ENCODE results near the gene ENTREP1.
"Not testable (repeated sequence)": the region's sequence is repeated elsewhere in the genome, so short reads cannot be mapped to it uniquely, and the experiment has no call there.

The ENTREP1 gene, protein sequence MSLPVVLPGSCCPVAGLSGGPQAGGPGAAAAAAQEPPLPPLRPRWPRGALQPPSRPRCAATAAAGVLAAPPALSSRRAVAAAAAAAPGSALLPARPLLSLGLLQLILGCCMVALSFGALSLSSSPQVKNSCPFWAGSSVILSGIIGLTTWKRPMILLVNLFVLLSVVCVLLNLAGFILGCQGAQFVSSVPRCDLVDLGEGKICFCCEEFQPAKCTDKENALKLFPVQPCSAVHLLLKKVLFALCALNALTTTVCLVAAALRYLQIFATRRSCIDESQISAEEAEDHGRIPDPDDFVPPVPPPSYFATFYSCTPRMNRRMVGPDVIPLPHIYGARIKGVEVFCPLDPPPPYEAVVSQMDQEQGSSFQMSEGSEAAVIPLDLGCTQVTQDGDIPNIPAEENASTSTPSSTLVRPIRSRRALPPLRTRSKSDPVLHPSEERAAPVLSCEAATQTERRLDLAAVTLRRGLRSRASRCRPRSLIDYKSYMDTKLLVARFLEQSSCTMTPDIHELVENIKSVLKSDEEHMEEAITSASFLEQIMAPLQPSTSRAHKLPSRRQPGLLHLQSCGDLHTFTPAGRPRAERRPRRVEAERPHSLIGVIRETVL

GRCh38 chr9:69324549-69325401 lies at the start of gene ENTREP1:
Gene ENTREP1 (plus strand): TSS chr9:69325215. CDS start chr9:69325310, 95 bp downstream.
- DNase-seq, result no peak

DNA sequence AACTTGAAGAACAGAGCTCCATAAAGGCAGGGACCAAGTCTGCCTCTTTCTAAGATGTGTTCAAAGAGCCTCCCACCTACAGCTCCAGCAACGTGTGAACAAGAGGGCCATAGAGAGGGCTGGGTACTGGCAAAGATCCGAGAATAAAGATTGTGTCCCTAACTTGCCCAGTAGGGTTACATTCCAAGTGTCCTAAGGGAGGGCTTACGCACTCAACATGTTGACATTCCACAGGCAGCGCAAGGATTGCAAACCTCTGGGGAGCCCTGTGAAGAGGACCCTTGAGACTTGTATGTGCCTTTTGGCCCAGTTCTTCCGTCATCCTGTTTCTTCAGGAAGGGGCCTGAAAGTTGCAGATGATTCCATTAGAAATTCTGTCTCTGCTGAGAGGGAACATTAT lies 48.2 kb upstream of the ENTREP1 start:
- no peak for DNase-seq

DNA sequence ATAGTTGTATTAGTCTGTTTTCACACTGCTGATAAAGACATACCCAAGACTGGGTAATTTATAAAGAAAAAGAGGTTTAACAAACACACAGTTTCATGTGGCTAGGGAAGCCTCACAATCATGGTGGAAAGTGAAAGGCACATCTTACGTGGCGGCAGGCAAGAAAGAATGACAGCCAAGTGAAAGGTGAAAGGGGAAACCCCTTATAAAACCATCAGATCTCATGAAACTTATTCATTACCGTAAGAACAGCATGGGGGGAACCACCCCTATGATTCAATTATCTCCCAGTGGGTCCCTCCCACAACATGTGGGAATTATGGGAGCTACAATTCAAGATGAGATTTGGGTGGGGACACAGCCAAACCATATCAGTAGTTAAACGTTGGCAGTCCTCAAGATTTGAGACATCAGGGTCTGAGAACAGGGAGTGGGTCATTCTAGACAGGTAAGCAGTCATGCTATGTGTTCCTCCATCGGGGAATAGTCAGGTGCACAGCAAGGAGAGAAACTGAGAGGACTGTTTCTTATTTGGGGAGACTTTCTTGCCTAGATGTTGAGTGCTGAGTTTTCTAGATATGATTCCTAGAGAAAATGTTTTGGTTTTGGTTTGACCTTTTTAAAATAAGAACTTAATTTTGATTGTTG lies 45.8 kb upstream of the ENTREP1 start:
- no peak for DNase-seq

- DNase-seq, result no peak
Measured at GRCh38 chr9:69279733-69280132, 45.3 kb upstream of the ENTREP1 start.

GRCh38 chr9:69283003-69283402 lies 42.0 kb upstream of the ENTREP1 start:
- no peak for DNase-seq

DNA sequence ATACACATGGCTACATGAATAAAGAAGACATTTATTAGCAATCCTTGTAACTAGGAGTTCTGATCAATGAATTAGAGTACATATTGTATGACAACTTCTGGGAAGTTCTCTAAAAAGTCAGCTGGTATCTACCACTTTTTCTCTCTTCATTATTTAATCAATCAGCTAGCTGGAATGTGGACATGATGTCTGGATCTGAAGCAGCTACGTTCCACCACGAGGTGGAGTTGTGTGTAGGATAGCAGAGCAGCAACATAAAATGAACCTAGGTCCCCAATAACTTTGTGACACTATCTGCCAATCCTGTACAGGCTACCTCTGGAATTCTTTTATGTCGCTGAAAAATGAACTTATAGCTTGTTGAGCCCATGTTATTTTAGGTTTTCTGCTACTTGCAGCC lies 32.9 kb upstream of the ENTREP1 start:
- DNase-seq, result no peak

DNA sequence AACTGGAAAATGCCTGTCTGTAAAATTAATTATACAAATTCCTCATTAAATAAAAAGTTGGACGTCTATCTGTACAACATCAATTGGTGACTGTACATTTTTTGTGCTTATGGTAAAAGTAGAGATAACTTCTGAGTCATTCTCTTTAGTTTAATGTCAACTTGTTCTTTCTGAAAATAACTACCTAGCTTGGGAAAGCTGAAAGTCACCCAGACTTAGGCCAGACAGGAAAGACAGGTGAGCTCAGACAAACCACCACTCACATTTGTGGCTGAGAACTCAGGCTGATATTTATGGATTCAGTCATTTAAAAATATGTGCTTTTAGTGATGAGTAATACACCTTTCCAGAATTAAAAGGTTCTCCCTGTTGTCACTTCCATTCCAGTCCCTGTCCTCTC lies 31.9 kb upstream of the ENTREP1 start:
- no peak for DNase-seq

GRCh38 chr9:69295872-69296552 lies 29.0 kb upstream of the ENTREP1 start:
- DNase-seq, result no peak

DNA sequence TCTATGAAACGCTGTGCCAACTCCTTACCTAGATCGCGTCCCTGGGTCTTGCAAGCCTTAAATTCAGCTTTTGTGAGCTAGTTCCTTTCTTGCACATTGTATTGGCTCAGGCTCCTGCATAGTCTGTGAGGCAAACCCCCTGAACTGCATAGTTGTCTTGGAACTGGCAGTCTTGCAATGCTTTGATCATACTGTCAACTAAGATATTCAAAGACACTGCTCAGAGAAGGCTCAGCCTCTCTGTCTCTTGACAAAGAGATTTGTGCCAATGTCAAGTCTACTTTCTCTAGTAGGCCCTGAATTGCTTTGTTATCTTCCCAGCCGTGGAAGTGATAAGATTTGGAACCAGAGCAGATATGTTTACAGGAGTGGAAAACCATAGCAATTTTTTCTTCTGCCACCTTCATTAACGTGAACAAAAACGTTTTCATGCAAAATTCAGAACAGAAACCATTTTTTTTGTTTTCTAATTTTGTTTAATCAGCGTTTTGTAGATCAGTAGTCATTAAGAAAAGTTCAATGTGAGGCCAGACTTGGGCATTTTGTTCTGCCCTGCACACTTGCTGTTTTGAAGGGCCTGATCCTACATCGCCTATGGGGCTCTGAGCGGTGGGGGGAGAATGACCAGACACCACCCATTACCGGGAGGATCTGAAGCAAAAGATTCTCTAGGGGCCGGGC lies 27.6 kb upstream of the ENTREP1 start:
- DNase-seq, result no peak

- DNase-seq, result no peak
Measured at GRCh38 chr9:69299315-69299714, 25.7 kb upstream of the ENTREP1 start.

GRCh38 chr9:69299826-69300225 lies 25.2 kb upstream of the ENTREP1 start:
- no peak for DNase-seq

DNA sequence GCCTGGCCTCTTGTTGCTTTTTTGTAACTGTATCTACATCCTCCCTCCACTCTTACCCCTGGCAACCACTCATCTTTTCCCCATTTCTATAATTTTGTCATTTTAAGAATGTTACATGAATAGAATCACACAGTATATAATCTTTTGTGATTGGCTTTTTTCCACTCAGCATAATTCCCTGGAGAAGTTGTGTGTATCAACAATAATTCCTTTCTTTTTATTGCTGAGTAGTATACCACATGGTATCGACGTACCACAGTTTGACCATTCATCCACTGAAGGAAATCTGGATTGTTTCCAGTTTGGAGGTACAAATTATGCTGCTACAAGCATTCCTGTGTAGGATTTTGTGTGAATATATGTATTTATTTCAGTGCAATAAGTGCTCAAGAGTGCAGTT lies 21.7 kb upstream of the ENTREP1 start:
- no peak for DNase-seq

DNA sequence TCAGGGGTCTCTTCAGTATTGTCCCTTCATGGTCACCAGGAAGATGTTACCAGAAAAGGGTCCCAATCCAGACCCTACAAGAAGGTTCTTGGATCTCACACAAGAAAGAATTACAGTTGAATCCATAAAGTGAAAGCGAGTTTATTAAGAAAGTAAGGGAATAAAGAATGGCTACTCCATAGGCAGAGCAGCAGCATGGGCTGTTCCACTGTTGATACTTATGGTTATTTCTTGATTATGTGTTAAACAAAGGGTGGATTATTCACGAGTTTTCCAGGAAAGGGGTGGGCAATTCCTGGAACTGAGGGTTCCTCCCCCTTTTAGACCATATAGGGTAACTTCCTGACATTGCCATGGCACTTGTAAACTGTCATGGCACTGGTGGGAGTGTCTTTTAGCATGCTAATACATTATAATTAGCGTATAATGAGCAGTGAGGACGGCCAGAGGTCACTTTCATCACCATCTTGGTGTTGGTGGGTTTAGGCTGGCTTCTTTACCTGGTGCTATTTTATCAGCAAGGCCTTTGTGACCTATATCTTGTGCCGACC lies 18.0 kb upstream of the ENTREP1 start:
- not testable (repeated sequence) for DNase-seq

DNA sequence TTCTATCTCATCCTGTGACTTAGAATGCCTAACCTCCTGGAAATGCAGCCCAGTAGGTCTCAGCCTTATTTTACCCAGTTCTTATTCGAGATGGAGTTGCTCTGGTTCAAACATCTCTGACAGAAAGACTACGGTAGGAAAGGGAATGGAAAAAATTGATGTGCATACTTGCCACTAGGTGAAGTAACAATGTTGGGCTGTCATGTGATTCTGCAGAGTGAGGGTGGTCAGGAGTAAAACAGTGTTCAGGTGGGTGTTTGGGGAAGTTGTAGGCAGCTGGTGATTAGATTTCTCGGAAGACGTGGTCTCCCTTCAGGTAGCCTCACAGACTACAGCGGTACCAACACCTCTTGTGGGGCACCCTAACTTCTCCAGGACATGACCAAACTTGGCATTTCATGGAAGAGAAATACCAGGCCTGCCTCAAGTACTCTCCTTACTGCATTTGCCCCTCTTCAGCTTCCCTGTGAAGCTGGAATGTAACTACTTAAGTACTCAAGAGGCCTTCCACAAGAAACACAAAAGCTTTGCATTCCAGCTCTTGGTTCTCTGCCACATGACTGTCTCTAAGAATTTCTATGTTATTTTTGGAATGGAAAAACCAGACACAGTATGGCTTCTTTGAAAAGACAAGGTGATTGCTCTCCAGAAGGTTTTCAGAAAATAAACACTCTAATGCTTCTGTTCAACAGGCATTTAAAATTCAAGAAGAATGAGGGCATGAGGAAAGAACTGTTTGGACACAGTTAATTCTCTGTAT lies 17.4 kb upstream of the ENTREP1 start:
- DNase-seq, result no peak

- no peak for DNase-seq
Measured at GRCh38 chr9:69308206-69308931, 16.6 kb upstream of the ENTREP1 start.

DNA sequence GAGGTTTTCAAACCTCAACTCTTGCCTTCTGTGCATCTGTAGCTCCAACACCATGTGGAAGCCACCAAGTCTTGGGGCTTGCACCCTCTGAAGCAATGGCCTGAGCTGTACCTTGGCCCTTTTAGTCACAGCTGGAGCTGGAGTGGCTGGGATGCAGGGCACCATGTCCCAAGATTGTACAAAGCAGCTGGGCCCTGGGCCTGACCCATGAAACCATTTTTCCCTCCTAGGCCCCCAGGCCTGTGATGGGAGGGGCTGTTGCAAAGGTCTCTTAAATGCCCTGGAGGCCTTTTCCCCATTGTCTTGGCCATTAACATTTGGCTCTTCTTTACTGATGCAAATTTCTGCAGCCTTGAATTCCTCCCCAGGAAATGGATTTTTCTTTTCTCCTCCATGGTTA lies 11.8 kb upstream of the ENTREP1 start:
- DNase-seq, result no peak

- DNase-seq, result no peak
Measured at GRCh38 chr9:69314547-69314946, 10.5 kb upstream of the ENTREP1 start.

DNA sequence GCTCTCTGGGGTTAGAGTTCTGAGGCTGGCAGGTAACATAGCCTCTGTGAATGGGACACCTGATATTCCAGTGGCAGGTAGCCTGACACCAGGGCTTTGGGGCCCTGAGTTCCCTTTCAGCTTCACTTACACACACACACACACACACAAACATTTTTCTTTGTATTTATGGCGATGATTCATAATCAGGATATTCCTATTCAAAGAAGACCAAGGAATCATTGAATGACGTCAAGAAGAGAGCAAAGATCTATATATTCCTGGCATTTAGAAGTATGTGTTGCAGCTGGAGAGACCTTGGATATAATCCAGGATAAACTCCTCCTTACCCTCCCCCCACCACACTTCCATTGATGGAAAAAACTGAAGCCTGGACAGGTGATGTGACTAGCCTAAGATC lies 7.9 kb upstream of the ENTREP1 start:
- DNase-seq, result no peak

GRCh38 chr9:69317894-69318293 lies 7.1 kb upstream of the ENTREP1 start:
- no peak for DNase-seq

Data from activated CD4-positive, alpha-beta T cell treated with anti-CD3 and anti-CD28 coated beads, Interleukin-2, amount 50 U/mL, for 4 hours (primary cell).